ENCODE measurements around the gene FNDC10.
A peak's percentile ranks its signal among the peaks of the same experiment; 100 is the strongest.
"Not testable (repeated sequence)": the region's sequence is repeated elsewhere in the genome, so short reads cannot be mapped to it uniquely, and the experiment has no call there.

The FNDC10 gene

GRCh38 chr1:1599030-1599934, 653 bp downstream of the FNDC10 start:
- Mint-ChIP-seq H3K9me3 (no peaks in the 10 kb centered on the region), H3K27ac (no peak overlapping the region), H3K4me1 (no peaks in the 10 kb centered on the region), H3K36me3 (ENCODE audit: low read depth) (no peaks in the 10 kb centered on the region), H3K27me3 (ENCODE audit: low read depth) (peaks cover 48% of the 10 kb centered on the region), H3K4me3 (peak overlapping the region; percentile 79 to 85 (median 81))
- TF ChIP-seq, protein P1, sequence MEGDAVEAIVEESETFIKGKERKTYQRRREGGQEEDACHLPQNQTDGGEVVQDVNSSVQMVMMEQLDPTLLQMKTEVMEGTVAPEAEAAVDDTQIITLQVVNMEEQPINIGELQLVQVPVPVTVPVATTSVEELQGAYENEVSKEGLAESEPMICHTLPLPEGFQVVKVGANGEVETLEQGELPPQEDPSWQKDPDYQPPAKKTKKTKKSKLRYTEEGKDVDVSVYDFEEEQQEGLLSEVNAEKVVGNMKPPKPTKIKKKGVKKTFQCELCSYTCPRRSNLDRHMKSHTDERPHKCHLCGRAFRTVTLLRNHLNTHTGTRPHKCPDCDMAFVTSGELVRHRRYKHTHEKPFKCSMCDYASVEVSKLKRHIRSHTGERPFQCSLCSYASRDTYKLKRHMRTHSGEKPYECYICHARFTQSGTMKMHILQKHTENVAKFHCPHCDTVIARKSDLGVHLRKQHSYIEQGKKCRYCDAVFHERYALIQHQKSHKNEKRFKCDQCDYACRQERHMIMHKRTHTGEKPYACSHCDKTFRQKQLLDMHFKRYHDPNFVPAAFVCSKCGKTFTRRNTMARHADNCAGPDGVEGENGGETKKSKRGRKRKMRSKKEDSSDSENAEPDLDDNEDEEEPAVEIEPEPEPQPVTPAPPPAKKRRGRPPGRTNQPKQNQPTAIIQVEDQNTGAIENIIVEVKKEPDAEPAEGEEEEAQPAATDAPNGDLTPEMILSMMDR (IDR thresholded peaks at IDR 0.05; ENCODE audit: unreplicated experiment in 3 of 3): peak in 1 of 3 experiments; percentile 25

DNA sequence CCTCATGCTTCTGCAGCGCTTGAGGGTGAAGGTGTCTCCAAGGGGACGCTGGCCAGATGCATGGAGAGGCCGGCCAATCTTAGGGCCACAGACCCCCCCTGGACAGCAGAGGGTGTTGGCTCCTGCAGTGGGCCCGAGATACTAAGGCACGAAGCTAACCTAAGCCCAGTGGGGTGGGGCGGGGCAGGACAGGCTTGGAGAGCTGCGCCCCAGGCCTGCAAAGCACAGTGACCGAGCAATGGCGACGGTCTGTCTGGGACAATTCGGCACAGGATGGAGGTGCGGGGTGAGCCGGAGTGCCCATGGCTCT, 1.3 kb downstream of the FNDC10 start:
- no peak overlapping the region for H3K27ac Mint-ChIP-seq
- TF ChIP-seq, protein P1 (IDR thresholded peaks at IDR 0.05; ENCODE audit: unreplicated experiment in 3 of 3): no peak
- peaks cover 46% of the 10 kb centered on the region for H3K27me3 Mint-ChIP-seq (ENCODE audit: low read depth)
- H3K4me1 Mint-ChIP-seq: no peaks in the 10 kb centered on the region
- H3K4me3 Mint-ChIP-seq: peak overlapping the region; percentile 79 to 85 (median 81)
- no peaks in the 10 kb centered on the region for H3K36me3 Mint-ChIP-seq (ENCODE audit: low read depth)
- H3K9me3 Mint-ChIP-seq: no peaks in the 10 kb centered on the region

DNA sequence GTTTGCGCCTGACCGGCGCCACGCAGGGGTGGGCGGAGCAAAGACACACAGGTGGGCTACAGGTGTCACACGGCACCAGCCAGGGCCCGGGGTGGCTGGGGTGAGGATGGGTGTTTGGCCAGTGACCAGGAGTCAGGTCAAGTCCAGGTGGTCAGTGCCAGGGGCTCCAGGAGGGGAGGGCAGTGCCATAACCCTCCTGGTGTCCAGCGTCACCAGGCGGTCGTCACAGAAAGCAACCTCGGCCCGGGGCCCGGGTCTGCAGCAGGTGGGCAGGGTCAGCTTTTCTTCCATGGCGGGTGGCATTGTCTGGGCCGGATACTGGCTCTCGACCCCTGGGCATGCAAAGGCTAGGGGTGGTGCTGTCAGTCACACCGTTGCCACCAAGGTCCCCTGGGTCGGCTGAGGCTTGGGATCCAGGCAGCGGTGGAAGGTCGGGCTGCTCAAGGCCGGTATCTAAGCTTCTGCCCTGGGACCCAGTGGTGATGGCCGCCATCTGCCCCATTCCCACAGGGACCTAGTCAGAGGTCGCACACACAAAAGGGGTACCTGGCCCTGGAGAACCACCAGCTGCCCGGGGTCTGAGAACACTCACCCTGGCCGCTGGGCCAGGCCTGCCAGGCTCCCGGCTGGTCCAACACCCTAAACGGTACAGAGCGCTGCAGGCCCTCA, 1.8 kb downstream of the FNDC10 start:
- TF ChIP-seq, protein P1 (IDR thresholded peaks at IDR 0.05; ENCODE audit: unreplicated experiment in 3 of 3): no peak
- peak overlapping the region; percentile 79 to 85 (median 81) for H3K4me3 Mint-ChIP-seq
- no peak overlapping the region for H3K27ac Mint-ChIP-seq
- H3K9me3 Mint-ChIP-seq: no peaks in the 10 kb centered on the region
- no peaks in the 10 kb centered on the region for H3K36me3 Mint-ChIP-seq (ENCODE audit: low read depth)
- peaks cover 44% of the 10 kb centered on the region for H3K27me3 Mint-ChIP-seq (ENCODE audit: low read depth)
- no peaks in the 10 kb centered on the region for H3K4me1 Mint-ChIP-seq

- H3K27ac Mint-ChIP-seq: no peak overlapping the region
- H3K9me3 Mint-ChIP-seq: no peaks in the 10 kb centered on the region
- peaks cover 36% of the 10 kb centered on the region for H3K27me3 Mint-ChIP-seq (ENCODE audit: low read depth)
- H3K4me3 Mint-ChIP-seq: peak overlapping the region; percentile 68 to 77 (median 71)
- H3K4me1 Mint-ChIP-seq: no peaks in the 10 kb centered on the region
- H3K36me3 Mint-ChIP-seq (ENCODE audit: low read depth): no peaks in the 10 kb centered on the region
- TF ChIP-seq, protein P1 (IDR thresholded peaks at IDR 0.05; ENCODE audit: unreplicated experiment in 3 of 3): peak; percentile 24 to 45 (median 33)
Observed at GRCh38 chr1:1597275-1597930, 2.5 kb downstream of the FNDC10 start.

GRCh38 chr1:1596493-1597274, 3.3 kb downstream of the FNDC10 start:
- Mint-ChIP-seq H3K9me3 (no peaks in the 10 kb centered on the region), H3K27ac (no peak overlapping the region), H3K36me3 (ENCODE audit: low read depth) (no peaks in the 10 kb centered on the region), H3K4me1 (no peaks in the 10 kb centered on the region), H3K27me3 (ENCODE audit: low read depth) (peaks cover 29% of the 10 kb centered on the region), H3K4me3 (peak overlapping the region in 1 of 3 experiments; percentile 19)
- TF ChIP-seq, protein P1 (IDR thresholded peaks at IDR 0.05; ENCODE audit: unreplicated experiment in 3 of 3): no peak

- H3K4me3 Mint-ChIP-seq; H3K36me3 Mint-ChIP-seq (ENCODE audit: low read depth); H3K27ac Mint-ChIP-seq; H3K9me3 Mint-ChIP-seq; H3K4me1 Mint-ChIP-seq: not testable (repeated sequence)
- H3K27me3 Mint-ChIP-seq (ENCODE audit: low read depth): peaks cover 20% of the 10 kb centered on the region
Observed at GRCh38 chr1:1595341-1595740, 4.6 kb downstream of the FNDC10 start.

All from nephron (organoid).